GM11168 (cell line): Measurements from ENCODE around the gene GAB2.

Experiments used
- in situ Hi-C: fragments of 300-500 bp; cut with MboI; formaldehyde crosslinking; loops from one replicate; pipeline ENCODE4 v1.12.0; 2022; ENCODE audit warnings: low sequenced_read_pairs; ENCODE audit not compliant: unreplicated experiment

GAB2 gene

GRCh38 chr11:78406568-78407196, 10.9 kb downstream of the GAB2 start:
- in situ Hi-C loops, result no loop called here

- in situ Hi-C loops, result no loop called here
Measured at GRCh38 chr11:78405805-78406204, 11.8 kb downstream of the GAB2 start.

GRCh38 chr11:78403781-78404180, 13.8 kb downstream of the GAB2 start:
- in situ Hi-C loops, result no loop called here

GRCh38 chr11:78402847-78403246, 14.8 kb downstream of the GAB2 start:
- in situ Hi-C loops, result no loop called here

- in situ Hi-C loops, result no loop called here
Measured at GRCh38 chr11:78400702-78401101, 16.9 kb downstream of the GAB2 start.

GRCh38 chr11:78400116-78400515, 17.5 kb downstream of the GAB2 start:
- in situ Hi-C loops, result no loop called here

- in situ Hi-C loops, result no loop called here
Measured at GRCh38 chr11:78399136-78399535, 18.5 kb downstream of the GAB2 start.

- in situ Hi-C loops, result no loop called here
Measured at GRCh38 chr11:78398715-78399114, 18.9 kb downstream of the GAB2 start.

GRCh38 chr11:78397398-78397797, 20.2 kb downstream of the GAB2 start:
- in situ Hi-C loops, result no loop called here

GRCh38 chr11:78395597-78395996, 22.0 kb downstream of the GAB2 start:
- in situ Hi-C loops, result no loop called here

- in situ Hi-C loops, result no loop called here
Measured at GRCh38 chr11:78392854-78393253, 24.8 kb downstream of the GAB2 start.

- in situ Hi-C loops, result no loop called here
Measured at GRCh38 chr11:78391424-78391823, 26.2 kb downstream of the GAB2 start.

- in situ Hi-C loops, result no loop called here
Measured at GRCh38 chr11:78390809-78391208, 26.8 kb downstream of the GAB2 start.

GRCh38 chr11:78386215-78386941, 31.2 kb downstream of the GAB2 start:
- in situ Hi-C loops, result no loop called here

GRCh38 chr11:78385205-78385604, 32.4 kb downstream of the GAB2 start:
- in situ Hi-C loops, result no loop called here

- in situ Hi-C loops, result no loop called here
Measured at GRCh38 chr11:78384231-78384630, 33.4 kb downstream of the GAB2 start.

GRCh38 chr11:78381865-78382264, 35.8 kb downstream of the GAB2 start:
- in situ Hi-C loops, result no loop called here

GRCh38 chr11:78380615-78381051, 37.0 kb downstream of the GAB2 start:
- in situ Hi-C loops, result no loop called here

GRCh38 chr11:78379039-78379670, 38.5 kb downstream of the GAB2 start:
- in situ Hi-C loops, result no loop called here

GRCh38 chr11:78377625-78378418, 39.8 kb downstream of the GAB2 start:
- in situ Hi-C loops, result no loop called here

- in situ Hi-C loops, result no loop called here
Measured at GRCh38 chr11:78376858-78377257, 40.8 kb downstream of the GAB2 start.
